Stimulated activated CD8-positive, alpha-beta memory T cell treated with anti-CD3 and anti-CD28 coated beads, Interleukin-4, amount 100 ng/mL, for 24 hours (primary cell): ENCODE results near the gene C14orf132.

Source experiments
- DNase-seq: peaks from one replicate; pipeline ENCODE4 v3.0.0-alpha.2; 2020; ENCODE audit warnings: low read depth

The C14orf132 gene

GRCh38 chr14:96040828-96041371 lies 1.7 kb downstream of the C14orf132 start:
- no peak for DNase-seq

GRCh38 chr14:96042248-96042930 lies 3.2 kb downstream of the C14orf132 start:
- no peak for DNase-seq

GRCh38 chr14:96046630-96047029 lies 7.5 kb downstream of the C14orf132 start:
- DNase-seq, result no peak

DNA sequence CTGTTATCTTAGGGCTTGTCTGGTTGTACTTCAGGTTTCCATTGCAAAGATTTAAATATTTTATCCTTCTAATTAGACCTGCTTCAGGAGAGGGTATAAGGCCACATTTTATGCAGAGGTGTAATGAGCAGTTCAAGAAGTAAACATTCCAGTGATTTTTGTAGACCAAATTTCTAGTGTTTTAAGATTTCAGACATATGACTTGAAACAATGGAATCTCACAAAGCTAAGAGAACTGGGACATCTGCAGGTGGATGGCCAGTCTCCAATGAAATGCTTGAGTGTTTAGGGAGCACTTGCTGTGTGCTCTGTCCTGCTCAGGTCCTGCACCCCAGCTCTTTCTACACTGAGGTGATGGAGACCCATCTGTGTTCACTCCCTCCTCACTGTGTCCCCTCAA lies 7.9 kb downstream of the C14orf132 start:
- DNase-seq, result no peak

- DNase-seq, result no peak
These were observed 10.8 kb downstream of the C14orf132 start for GRCh38 chr14:96049932-96050331.

DNA sequence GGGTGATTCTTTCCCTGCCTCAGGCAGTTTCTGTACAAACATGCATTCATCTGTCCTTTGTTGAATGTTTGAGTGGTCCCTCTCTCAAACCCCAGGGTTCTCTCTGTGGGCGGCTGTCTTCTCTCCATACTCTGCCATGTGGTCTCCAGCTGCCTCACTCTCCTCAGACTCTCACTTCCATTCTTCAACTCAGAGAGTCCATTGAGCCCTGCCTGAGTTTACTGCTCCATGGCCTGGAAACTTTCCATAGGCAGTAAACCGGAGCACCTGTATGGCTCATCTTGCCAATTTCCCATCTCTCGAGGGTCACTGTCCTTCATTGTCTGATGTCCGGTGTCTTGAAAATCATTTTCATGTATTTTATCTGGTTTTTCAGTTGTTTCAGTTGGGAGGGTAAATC lies 11.3 kb downstream of the C14orf132 start:
- DNase-seq, result no peak

DNA sequence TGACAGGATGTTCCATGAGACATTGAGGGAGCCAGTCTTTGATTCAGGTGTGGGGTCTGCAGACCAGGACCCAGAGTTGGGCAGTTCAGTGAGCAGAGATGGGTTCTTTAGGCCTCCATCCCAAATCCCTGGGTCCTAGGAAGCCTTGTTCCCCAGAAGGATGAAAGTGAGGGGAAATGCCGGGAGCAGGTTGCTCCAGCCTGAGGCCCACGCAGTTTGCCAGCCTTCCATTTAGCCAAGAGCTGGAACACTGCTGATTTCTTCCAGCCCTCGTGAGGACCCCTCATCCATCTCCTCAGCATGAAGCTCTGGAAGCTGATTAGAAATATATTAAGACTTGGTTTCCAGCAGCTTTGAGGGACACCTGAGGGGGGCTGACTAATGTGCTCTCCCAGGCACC lies 12.1 kb downstream of the C14orf132 start:
- no peak for DNase-seq

- no peak for DNase-seq
These were observed 12.7 kb downstream of the C14orf132 start for GRCh38 chr14:96051642-96052540.

DNA sequence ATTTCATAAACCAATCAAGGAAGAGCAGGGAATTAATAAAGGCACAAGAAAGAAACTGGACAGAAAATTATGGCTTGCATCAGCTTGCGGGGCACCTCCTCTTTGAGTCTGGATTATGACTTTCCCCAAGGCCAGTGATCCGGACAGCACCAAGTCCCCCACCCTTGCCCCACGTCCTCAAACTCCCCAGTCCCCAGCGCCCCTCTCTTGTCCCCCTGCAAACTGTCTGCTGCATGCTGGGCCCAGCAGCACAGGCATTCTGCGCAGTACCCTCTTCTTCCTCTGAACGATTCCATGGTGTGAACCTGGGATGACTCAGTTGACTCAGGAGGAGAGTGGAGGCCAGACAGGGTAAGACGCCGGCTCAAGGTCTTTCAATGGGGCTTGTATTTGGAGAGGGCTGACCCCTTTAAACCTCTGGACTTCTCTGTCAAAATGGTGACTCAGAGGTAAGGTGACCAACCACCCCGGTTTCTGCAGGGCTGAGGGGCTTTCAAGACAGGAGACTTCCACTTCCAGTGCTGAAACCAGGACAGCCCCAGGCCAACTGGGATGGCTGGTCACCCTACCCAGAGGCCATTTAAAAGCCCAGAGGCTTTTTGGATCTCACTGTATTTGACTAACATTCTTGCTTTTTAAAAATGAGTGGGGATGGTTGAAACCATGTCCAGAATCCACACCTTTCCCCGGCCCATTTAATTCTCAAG lies 13.5 kb downstream of the C14orf132 start:
- DNase-seq, result no peak

- DNase-seq, result no peak
These were observed 14.1 kb downstream of the C14orf132 start for GRCh38 chr14:96053248-96053599.

DNA sequence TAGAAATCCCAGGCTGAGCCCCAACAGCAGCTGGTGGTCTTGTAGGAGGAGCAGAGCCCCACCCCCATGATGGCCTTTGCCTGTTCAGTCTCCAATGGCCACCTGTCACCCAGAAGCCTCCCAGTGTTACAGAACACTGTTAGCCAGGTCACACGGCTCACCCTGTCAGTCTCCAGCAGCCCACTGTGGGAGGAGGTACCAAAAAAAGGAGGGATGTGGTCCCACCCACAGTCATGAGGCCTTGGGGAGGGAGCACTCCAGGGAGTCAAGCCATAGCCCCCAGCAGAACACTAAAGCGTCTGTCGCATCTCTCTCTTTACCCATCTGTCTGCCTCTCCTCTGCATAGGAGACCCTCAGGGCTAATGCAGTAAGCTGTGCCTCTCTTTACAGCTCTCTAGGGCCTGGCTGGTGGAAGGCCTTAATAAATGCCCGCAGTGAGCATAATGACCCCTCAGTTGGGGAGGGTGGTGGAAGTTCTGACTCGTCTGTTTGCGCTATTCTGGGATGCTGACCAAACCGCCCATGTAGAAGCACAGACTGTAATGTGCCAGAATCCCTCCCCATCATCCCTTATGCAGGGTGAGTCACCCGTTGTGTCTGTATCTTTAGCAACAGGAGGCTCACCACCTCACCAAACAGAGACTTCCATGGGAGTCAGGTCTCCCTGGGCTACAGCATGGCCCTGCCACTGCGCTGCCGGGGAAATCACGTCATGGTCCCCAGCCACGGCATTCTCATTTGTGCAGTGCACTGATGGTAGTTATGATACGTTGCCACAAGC lies 14.6 kb downstream of the C14orf132 start:
- no peak for DNase-seq

DNA sequence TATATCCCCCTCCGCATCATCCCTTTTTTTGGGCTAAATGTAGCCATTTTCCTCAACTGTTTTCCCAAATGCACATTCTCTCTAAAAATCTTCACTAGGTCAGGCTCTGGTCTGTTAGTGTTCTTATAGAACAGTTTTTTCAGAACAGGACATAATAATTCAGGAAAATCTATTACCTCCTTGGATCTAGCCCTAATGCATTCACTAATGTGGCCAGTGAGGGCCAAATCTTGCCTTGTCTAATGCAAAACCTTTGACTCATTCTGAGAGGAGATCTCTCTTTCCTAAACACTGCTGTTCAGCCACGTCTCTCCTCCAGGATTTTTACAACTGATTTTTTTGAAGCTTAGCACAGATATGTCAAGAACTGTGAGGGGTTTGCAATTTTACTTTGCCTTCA lies 15.5 kb downstream of the C14orf132 start:
- DNase-seq, result no peak

DNA sequence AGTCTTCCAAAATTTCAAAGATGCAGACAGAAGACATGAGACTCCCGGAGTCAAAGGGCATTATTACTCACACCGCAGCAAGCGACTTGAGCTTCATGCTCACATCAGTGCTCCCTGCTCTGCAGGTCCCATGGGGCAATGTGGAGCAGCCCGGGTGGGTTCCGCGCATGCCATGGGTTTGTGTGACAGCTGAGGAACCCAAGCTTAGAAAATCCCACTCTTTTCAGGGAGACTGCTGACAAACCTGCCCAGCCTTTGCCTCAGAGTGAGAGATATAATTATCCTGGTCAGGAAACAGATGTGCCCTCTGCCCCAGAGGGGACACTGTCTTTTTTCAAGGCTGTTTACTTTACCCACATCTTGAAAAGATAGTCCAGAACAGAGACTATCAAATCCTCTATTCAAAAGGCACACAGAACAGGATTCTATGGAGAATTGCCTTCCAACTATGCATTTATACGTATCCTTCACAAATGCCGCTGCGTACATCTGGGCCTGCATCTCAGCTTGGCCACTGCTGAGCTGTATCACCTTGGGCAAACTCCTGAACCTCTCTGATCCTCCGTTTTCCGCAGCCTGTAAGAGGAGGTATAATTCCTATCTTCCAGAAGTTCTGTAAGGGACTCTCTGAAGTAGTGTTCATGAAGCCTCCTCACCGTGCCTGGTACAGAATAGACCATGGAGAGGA lies 16.0 kb downstream of the C14orf132 start:
- DNase-seq, result no peak

DNA sequence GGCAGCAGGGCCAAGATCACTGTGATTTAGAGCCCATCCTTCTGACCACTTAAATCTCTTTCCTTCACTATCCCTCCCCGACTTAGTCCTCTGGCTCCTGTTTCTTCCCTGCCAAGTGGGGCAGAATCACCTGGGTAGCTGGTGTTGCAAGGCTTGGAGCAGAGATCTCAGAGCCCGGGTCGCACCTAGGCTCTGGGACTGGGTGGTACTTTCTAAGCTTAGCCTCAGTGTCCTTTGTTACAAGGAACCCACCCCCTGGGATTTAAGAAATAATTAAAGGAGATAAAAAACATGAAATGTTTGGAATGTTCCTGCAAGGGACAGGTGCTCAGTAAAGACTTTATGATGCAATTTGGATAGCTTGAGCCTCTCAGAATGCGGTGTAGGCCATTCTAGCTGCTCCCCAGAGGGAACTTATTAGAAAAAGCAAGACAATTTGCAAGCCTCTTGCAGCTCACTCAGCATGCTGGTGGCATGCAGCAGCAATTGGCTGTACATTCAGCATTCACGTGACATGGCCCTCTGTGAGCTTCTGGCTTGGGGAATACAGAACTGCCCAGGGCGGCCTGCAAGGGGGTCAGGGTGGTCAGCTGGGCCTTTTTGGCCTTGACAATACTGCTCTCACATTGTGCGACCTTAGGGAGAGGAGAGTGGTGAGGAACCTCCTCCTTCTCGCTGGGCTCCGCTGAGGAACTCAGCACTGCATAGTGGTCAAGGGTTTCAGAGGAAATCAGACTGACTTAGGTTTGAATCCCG lies 16.8 kb downstream of the C14orf132 start:
- no peak for DNase-seq

- no peak for DNase-seq
These were observed 17.6 kb downstream of the C14orf132 start for GRCh38 chr14:96056509-96057422.

- no peak for DNase-seq
These were observed 18.6 kb downstream of the C14orf132 start for GRCh38 chr14:96057738-96058137.

- DNase-seq, result no peak
These were observed 19.5 kb downstream of the C14orf132 start for GRCh38 chr14:96058576-96059200.

- DNase-seq, result no peak
These were observed 20.5 kb downstream of the C14orf132 start for GRCh38 chr14:96059519-96060135.
